OCI-LY1 (cell line): ENCODE data around the gene PLXND1.

Experiments used
- H2AFZ ChIP-seq: fragments of 200-600 bp; sonication (generic), shearing (Covaris generic); 2 replicates; pipeline ENCODE4 v1.6.0; 2014; ENCODE audit warnings: antibody characterized with exemption, mild to moderate bottlenecking, low read length
- H3F3A ChIP-seq: fragments of 200-600 bp; sonication (generic), shearing (Covaris generic); 2 replicates; pipeline ENCODE4 v1.6.0; 2014; ENCODE audit warnings: mild to moderate bottlenecking, antibody characterized with exemption, low read length, moderate library complexity; ENCODE audit not compliant: insufficient read depth
- H3K27ac ChIP-seq: fragments of 200-600 bp; sonication (generic); 2 replicates; pipeline ENCODE4 v1.5.1; 2014; ENCODE audit warnings: low read length, mixed run types, mild to moderate bottlenecking, low read depth; ENCODE audit not compliant: poor library complexity, severe bottlenecking
- H3K27me3 ChIP-seq: fragments of 200-600 bp; sonication (generic); 2 replicates; pipeline ENCODE4 v1.6.0; 2014; ENCODE audit warnings: antibody characterized with exemption, mild to moderate bottlenecking, low read length, moderate library complexity; ENCODE audit not compliant: insufficient read depth
- H3K36me3 ChIP-seq: fragments of 200-600 bp; sonication (generic); 2 replicates; pipeline ENCODE4 v1.6.1; 2014; ENCODE audit warnings: mild to moderate bottlenecking, antibody characterized with exemption, low read length, moderate library complexity, mixed read lengths; ENCODE audit not compliant: insufficient read depth
- H3K4me1 ChIP-seq: fragments of 200-600 bp; sonication (generic); 2 replicates; pipeline ENCODE4 v1.5.1; 2014; ENCODE audit warnings: mild to moderate bottlenecking, low read length, moderate library complexity; ENCODE audit not compliant: insufficient read depth, severe bottlenecking
- H3K4me2 ChIP-seq: fragments of 200-600 bp; sonication (generic), shearing (Covaris generic); 2 replicates; pipeline ENCODE4 v1.6.1; 2014; ENCODE audit warnings: low read length
- H3K4me3 ChIP-seq: fragments of 200-600 bp; sonication (generic); 2 replicates; pipeline ENCODE4 v1.5.1; 2014; ENCODE audit warnings: low read length, low read depth, mild to moderate bottlenecking, mixed read lengths; ENCODE audit not compliant: poor library complexity, severe bottlenecking
- H3K79me2 ChIP-seq: fragments of 200-600 bp; shearing (Covaris generic); 2 replicates; pipeline ENCODE4 v1.6.1; 2016; ENCODE audit warnings: mixed run types, low read length, mixed read lengths; ENCODE audit not compliant: insufficient read depth
- H3K9ac ChIP-seq: fragments of 200-600 bp; sonication (generic), shearing (Covaris generic); 2 replicates; pipeline ENCODE4 v1.6.1; 2014; ENCODE audit warnings: mild to moderate bottlenecking, low read length, mixed read lengths
- H3K9me2 ChIP-seq: fragments of 200-600 bp; sonication (generic), shearing (Covaris generic); 2 replicates; pipeline ENCODE4 v1.6.1; 2014; ENCODE audit warnings: low read depth, mild to moderate bottlenecking, low read length, mixed read lengths
- H3K9me3 ChIP-seq: fragments of 200-600 bp; shearing (Covaris generic); 2 replicates; pipeline ENCODE4 v1.6.1; 2014; ENCODE audit warnings: low read length, mixed read lengths
- H4K20me1 ChIP-seq: fragments of 200-600 bp; sonication (generic), shearing (Covaris generic); 2 replicates; pipeline ENCODE4 v1.6.0; 2016; ENCODE audit warnings: mild to moderate bottlenecking, low read length; ENCODE audit not compliant: insufficient read depth
- EZH2 ChIP-seq: fragments of 200-600 bp; sonication (generic), shearing (Covaris generic); IDR thresholded peaks from 2 replicates; pipeline ENCODE4 v1.8.0; 2017; ENCODE audit warnings: borderline replicate concordance, mixed run types, mild to moderate bottlenecking, antibody characterized with exemption, low read length, moderate library complexity, mixed read lengths
- TF ChIP-seq, protein P1 (sequence below): fragments of 200-600 bp; sonication (generic), shearing (Covaris generic); IDR thresholded peaks from 2 replicates; pipeline ENCODE4 v1.5.1; 2017; ENCODE audit warnings: mild to moderate bottlenecking, antibody characterized with exemption, low read length, moderate library complexity, mixed read lengths

The PLXND1 gene

GRCh38 chr3:129525341-129525968 lies 81.0 kb downstream of the PLXND1 start:
- Histone ChIP-seq H3K27me3 (no peaks in the 10 kb centered on the region; the same call in 1 of the 2 replicates), H4K20me1 (no peaks in the 10 kb centered on the region), H3F3A (no peaks in the 10 kb centered on the region), H3K36me3 (no peaks in the 10 kb centered on the region), H3K9me3 (no peaks in the 10 kb centered on the region), H3K9ac (no peak overlapping the region), H3K4me3 (no peak overlapping the region), H3K4me1 (peaks cover 11% of the 10 kb centered on the region), H3K27ac (no peak overlapping the region), H3K9me2 (no peaks in the 10 kb centered on the region), H3K4me2 (no peak overlapping the region), H3K79me2 (no peaks in the 10 kb centered on the region), H2AFZ (no peak overlapping the region)
- TF ChIP-seq EZH2, result no peak
- TF ChIP-seq, protein P1, sequence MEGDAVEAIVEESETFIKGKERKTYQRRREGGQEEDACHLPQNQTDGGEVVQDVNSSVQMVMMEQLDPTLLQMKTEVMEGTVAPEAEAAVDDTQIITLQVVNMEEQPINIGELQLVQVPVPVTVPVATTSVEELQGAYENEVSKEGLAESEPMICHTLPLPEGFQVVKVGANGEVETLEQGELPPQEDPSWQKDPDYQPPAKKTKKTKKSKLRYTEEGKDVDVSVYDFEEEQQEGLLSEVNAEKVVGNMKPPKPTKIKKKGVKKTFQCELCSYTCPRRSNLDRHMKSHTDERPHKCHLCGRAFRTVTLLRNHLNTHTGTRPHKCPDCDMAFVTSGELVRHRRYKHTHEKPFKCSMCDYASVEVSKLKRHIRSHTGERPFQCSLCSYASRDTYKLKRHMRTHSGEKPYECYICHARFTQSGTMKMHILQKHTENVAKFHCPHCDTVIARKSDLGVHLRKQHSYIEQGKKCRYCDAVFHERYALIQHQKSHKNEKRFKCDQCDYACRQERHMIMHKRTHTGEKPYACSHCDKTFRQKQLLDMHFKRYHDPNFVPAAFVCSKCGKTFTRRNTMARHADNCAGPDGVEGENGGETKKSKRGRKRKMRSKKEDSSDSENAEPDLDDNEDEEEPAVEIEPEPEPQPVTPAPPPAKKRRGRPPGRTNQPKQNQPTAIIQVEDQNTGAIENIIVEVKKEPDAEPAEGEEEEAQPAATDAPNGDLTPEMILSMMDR, result no peak

- Histone ChIP-seq H3K4me3 (no peak overlapping the region), H3K27me3 (no peaks in the 10 kb centered on the region)
Observed at GRCh38 chr3:129524081-129524480, 82.4 kb downstream of the PLXND1 start.

DNA sequence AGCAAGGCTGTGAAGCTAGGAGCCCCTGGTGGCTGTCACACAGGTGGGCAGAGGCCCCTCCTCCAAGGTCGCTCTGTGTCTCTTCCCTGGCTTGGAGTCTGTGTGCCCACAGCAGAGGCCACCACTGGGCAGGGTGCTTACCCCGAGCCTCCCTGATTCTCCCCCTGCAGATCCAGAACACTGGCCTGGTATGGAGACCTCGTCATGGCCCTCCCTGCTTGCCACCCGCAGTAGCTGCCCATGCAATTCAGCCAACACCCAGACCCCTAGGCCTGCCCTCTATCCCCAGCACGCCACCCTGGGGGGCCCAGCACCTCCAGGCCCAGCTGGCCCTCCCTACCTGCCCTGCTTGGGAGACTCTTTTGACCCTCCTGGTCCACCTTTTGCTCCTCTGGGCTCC lies 83.5 kb downstream of the PLXND1 start:
- no peaks in the 10 kb centered on the region for H3K9me2 ChIP-seq
- no peaks in the 10 kb centered on the region for H3F3A ChIP-seq
- no peak overlapping the region for H2AFZ ChIP-seq
- peaks cover 11% of the 10 kb centered on the region for H3K4me1 ChIP-seq
- no peak overlapping the region for H3K4me2 ChIP-seq
- no peaks in the 10 kb centered on the region for H3K9me3 ChIP-seq
- TF ChIP-seq, protein P1, result no peak
- no peak for TF ChIP-seq EZH2
- H3K36me3 ChIP-seq, result no peaks in the 10 kb centered on the region
- no peaks in the 10 kb centered on the region for H4K20me1 ChIP-seq
- no peaks in the 10 kb centered on the region for H3K79me2 ChIP-seq
- no peak overlapping the region for H3K4me3 ChIP-seq
- H3K27ac ChIP-seq, result no peak overlapping the region
- H3K27me3 ChIP-seq, result no peaks in the 10 kb centered on the region
- no peak overlapping the region for H3K9ac ChIP-seq

More at GRCh38 chr3:129524081-129524480, 82.4 kb downstream of the PLXND1 start:
- Histone ChIP-seq H3K4me2 (no peak overlapping the region), H3K79me2 (no peaks in the 10 kb centered on the region), H3F3A (no peaks in the 10 kb centered on the region), H2AFZ (no peak overlapping the region), H4K20me1 (no peaks in the 10 kb centered on the region), H3K36me3 (no peaks in the 10 kb centered on the region), H3K9ac (no peak overlapping the region), H3K9me3 (no peaks in the 10 kb centered on the region), H3K9me2 (no peaks in the 10 kb centered on the region), H3K4me1 (peaks cover 11% of the 10 kb centered on the region), H3K27ac (no peak overlapping the region)
- TF ChIP-seq EZH2, result no peak
- TF ChIP-seq, protein P1, result no peak
